ENCODE results near the gene PACRG.

The PACRG gene

GRCh38 chr6:163352011-163352685 lies 624.4 kb downstream of the PACRG start:
- no peak for DNase-seq (ENCODE audit: low read depth in 2 of 2)

- DNase-seq (ENCODE audit: low read depth in 2 of 2), result no peak
Measured at GRCh38 chr6:163352966-163353365, 625.2 kb downstream of the PACRG start.

DNA sequence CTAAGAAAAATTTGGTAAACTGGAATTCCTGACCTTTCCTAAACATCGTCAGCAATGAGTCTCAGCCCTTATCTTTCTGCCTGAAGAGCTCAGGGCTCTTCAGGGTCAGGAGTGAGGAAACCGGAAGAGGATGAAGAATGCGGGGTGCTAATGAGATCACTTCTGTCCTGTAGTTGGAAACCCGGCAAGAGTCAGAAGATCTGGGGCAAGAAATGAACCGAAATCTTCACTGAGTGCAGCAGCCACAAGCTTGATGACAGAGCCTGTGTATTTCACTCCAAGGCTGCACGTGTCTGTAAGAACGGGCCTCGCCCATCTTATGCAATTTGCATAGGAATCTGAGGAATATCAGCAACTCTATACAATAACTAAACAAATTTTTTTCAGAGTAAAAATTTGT lies 626.3 kb downstream of the PACRG start:
- no peak for DNase-seq (ENCODE audit: low read depth in 2 of 2)

- DNase-seq (ENCODE audit: low read depth in 2 of 2), result no peak
Measured at GRCh38 chr6:163354761-163355425, 627.1 kb downstream of the PACRG start.

- DNase-seq (ENCODE audit: low read depth in 2 of 2), result no peak
Measured at GRCh38 chr6:163355426-163355991, 627.7 kb downstream of the PACRG start.

GRCh38 chr6:163356324-163356723 lies 628.5 kb downstream of the PACRG start:
- DNase-seq (ENCODE audit: low read depth in 2 of 2), result no peak

GRCh38 chr6:163356743-163357142 lies 629.0 kb downstream of the PACRG start:
- no peak for DNase-seq (ENCODE audit: low read depth in 2 of 2)

- DNase-seq (ENCODE audit: low read depth in 2 of 2), result no peak
Measured at GRCh38 chr6:163364641-163365040, 636.9 kb downstream of the PACRG start.

All from activated CD4-positive, alpha-beta T cell treated with anti-CD3 and anti-CD28 coated beads for 24 hours (primary cell).